Common myeloid progenitor, CD34-positive (primary cell): ENCODE measurements around the gene SPIN2A. TPM values are rescaled to one million over a fixed set of nuclear protein-coding genes. Genes with fewer than 3 reads are reported as not detected.
"Not testable (repeated sequence)": the region's sequence is repeated elsewhere in the genome, so short reads cannot be mapped to it uniquely, and the experiment has no call there.

Source experiments
- CTCF ChIA-PET: fragments of 350-600 bp; sonication (Branson Sonifier 250); formaldehyde crosslinking; loops from one replicate; lab custom pipeline; 2021; ENCODE audit warnings: antibody characterized with exemption; lab: Charles Lee
- POLR2A ChIA-PET: fragments of 350-600 bp; sonication (Branson Sonifier 250); formaldehyde crosslinking; loops from one replicate; lab custom pipeline; 2021; ENCODE audit warnings: antibody characterized with exemption; lab: Charles Lee
- DNase-seq, 3 donors: peaks; one replicate each; pipeline versions ENCODE4 v3.0.0 to v3.0.0-alpha.2; 2013
- H3K27ac ChIP-seq, 2 experiments: 1 replicate in 1 of 2; 2 replicates in 1 of 2; pipeline ENCODE4 v1.7.0; 2013; ENCODE audit warnings: inconsistent platforms in 2 of 2, low read length in 2 of 2, mild to moderate bottlenecking in 2 of 2, low read depth in 1 of 2, moderate library complexity in 1 of 2; ENCODE audit not compliant: severe bottlenecking in 2 of 2, insufficient read depth in 1 of 2, poor library complexity in 1 of 2
- H3K27me3 ChIP-seq, 5 experiments: replicated peaks in 2 of 5; 1 replicate in 3 of 5; 2 replicates in 2 of 5; pipeline versions ENCODE4 v1.6.1 to v1.7.0; 2013; ENCODE audit warnings: low read length in 4 of 5, mild to moderate bottlenecking in 2 of 5, moderate library complexity in 2 of 5, inconsistent platforms in 1 of 5; ENCODE audit not compliant: insufficient read depth in 5 of 5, control insufficient read depth in 4 of 5
- H3K36me3 ChIP-seq, 4 experiments: 1 replicate in 2 of 4; 2 replicates in 2 of 4; pipeline versions ENCODE4 v1.6.1 to v1.7.0; 2013; ENCODE audit warnings: low read length in 3 of 4, control low read depth in 1 of 4, mild to moderate bottlenecking in 1 of 4; ENCODE audit not compliant: control insufficient read depth in 4 of 4, insufficient read depth in 4 of 4
- H3K4me1 ChIP-seq, 4 experiments: 1 replicate in 3 of 4; 2 replicates in 1 of 4; pipeline versions ENCODE4 v1.6.1 to v1.7.1; 2013; ENCODE audit warnings: low read length in 3 of 4, mild to moderate bottlenecking in 3 of 4, control low read depth in 1 of 4, inconsistent platforms in 1 of 4, moderate library complexity in 1 of 4; ENCODE audit not compliant: control insufficient read depth in 4 of 4, insufficient read depth in 4 of 4; ENCODE audit errors: control extremely low read depth in 1 of 4
- H3K4me3 ChIP-seq, 7 experiments: 1 replicate in 4 of 7; 2 replicates in 3 of 7; pipeline versions ENCODE4 v1.5.1 to v1.7.0; 2013; ENCODE audit warnings: mild to moderate bottlenecking in 7 of 7, low read length in 6 of 7, moderate library complexity in 6 of 7, inconsistent platforms in 2 of 7, low read depth in 2 of 7, control low read depth in 1 of 7; ENCODE audit not compliant: insufficient read depth in 4 of 7, control insufficient read depth in 1 of 7; ENCODE audit errors: extremely low read depth in 1 of 7
- H3K9me3 ChIP-seq, 5 experiments: 1 replicate in 4 of 5; 2 replicates in 1 of 5; pipeline versions ENCODE4 v1.6.1 to v1.7.1; 2013; ENCODE audit warnings: low read length in 4 of 5, mild to moderate bottlenecking in 2 of 5, inconsistent platforms in 1 of 5, low read depth in 1 of 5, moderate library complexity in 1 of 5; ENCODE audit not compliant: control insufficient read depth in 4 of 5, insufficient read depth in 2 of 5; ENCODE audit errors: control extremely low read depth in 1 of 5
- WGBS: methylation state at CpG from one replicate; pipeline ENCODE4 v1.1.5; 2013; ENCODE audit not compliant: insufficient coverage; 5-methylcytosine and 5-hydroxymethylcytosine counted together
- polyA plus RNA-seq: library from polyadenylated mRNA; unstranded; fragments of 120-200 nt; gene quantifications from one replicate; pipeline ENCODE4 v1.2.1, GENCODE V29; 2013

Gene SPIN2A
- polyA plus RNA-seq = 0.73 TPM

GRCh38 chrX:57137073-57137472 is at the start of gene SPIN2A:
TSS of gene SPIN2A (minus strand) at chrX:57137397. CDS start at chrX:57136597, 800 bp downstream.
- CTCF ChIA-PET, H3K9me3 ChIP-seq, POLR2A ChIA-PET, H3K36me3 ChIP-seq, DNase-seq, H3K4me1 ChIP-seq, H3K27me3 ChIP-seq, H3K4me3 ChIP-seq, H3K27ac ChIP-seq: not testable (repeated sequence)
- 73% methylated on average over 22 of the region's 27 CpGs for WGBS

DNA sequence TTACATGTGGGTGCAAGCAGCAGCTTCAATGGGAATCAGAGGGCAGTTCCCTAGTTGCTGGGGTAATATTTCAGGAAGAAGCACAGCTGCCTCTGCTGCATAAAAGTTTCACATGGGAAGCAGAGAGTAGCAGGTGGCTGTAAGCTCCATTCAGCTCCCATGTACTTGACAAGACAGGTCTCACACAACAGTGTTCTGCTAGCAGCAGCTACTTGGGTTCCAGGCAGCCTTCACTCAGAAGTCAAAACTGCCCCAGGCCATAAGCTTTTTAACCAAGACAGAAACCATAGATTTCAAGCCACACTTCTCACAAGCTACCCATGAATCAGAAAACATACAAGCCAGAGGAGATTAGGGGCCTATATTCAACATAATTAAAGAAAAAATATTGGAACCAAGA is 41.4 kb upstream of the SPIN2A start:
- no peak for DNase-seq
- Histone ChIP-seq H3K4me1 (no peaks in the 10 kb centered on the region), H3K27ac (no peak overlapping the region), H3K9me3 (peaks cover 0 to 13% (median 6%) of the 10 kb centered on the region in 5 experiments), H3K4me3 (no peak overlapping the region), H3K27me3 (no peaks in the 10 kb centered on the region), H3K36me3 (peaks cover 0 to 2% (median 0%) of the 10 kb centered on the region in 4 experiments)
- POLR2A ChIA-PET = no interaction called here
- CTCF ChIA-PET = no interaction called here

GRCh38 chrX:57177070-57177469 is 39.9 kb upstream of the SPIN2A start:
- 44% methylated on average over 1 of the region's 1 CpG for WGBS
- ChIA-PET POLR2A (no interaction called here), CTCF (no interaction called here)
- H3K27me3 ChIP-seq = no peaks in the 10 kb centered on the region
- no peak for DNase-seq
- no peaks in the 10 kb centered on the region for H3K4me1 ChIP-seq
- no peak overlapping the region for H3K4me3 ChIP-seq
- H3K27ac ChIP-seq = no peak overlapping the region
- H3K9me3 ChIP-seq = peaks cover 0 to 20% (median 6%) of the 10 kb centered on the region in 5 experiments
- H3K36me3 ChIP-seq = peaks cover 0 to 5% (median 0%) of the 10 kb centered on the region in 4 experiments

GRCh38 chrX:57172544-57172943 is 35.3 kb upstream of the SPIN2A start:
- H3K36me3 ChIP-seq = peaks cover 0 to 3% (median 0%) of the 10 kb centered on the region in 4 experiments
- whole genome bisulfite sequencing = 71% methylated on average over 5 of the region's 6 CpGs
- no peak for DNase-seq
- no peaks in the 10 kb centered on the region for H3K4me1 ChIP-seq
- CTCF ChIA-PET = no interaction called here
- POLR2A ChIA-PET = no interaction called here
- H3K27me3 ChIP-seq = peaks cover 0 to 2% (median 0%) of the 10 kb centered on the region in 5 experiments
- peaks cover 0 to 10% (median 2%) of the 10 kb centered on the region in 5 experiments for H3K9me3 ChIP-seq
- no peak overlapping the region for H3K27ac ChIP-seq
- H3K4me3 ChIP-seq = no peak overlapping the region

DNA sequence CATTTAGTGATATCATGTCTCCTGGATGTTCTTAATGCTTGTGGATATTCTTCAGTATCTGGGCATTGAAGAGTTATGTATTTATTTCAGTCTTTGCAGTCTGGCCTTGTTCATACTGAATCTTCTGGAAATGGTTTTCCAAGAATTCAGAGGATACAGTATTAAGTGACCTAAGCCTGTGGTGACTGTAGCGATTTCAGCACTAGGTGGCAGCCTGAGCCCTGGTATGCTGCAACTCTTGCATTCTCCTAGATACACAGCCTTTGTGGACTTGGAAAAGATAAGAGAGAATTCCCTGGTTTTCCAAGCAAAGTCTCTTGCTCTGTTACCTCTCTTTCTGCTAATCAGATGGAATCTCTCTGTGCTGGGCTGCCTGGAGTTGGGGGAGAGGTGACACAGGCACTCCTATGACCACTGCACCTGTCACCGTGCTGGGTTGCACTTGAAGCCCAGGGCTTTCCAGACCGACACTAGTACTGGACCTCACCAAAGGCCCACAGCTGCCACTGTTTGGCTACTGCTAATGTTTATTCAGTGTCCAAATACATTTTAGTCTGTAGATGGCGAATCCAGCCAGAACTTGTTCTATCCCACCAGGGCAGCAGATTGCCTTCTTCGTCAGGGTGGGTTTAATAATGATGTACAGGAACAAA is 19.3 kb upstream of the SPIN2A start:
- Histone ChIP-seq H3K27me3 (no peaks in the 10 kb centered on the region), H3K27ac (no peak overlapping the region), H3K36me3 (no peaks in the 10 kb centered on the region), H3K9me3 (peaks cover 0 to 8% (median 4%) of the 10 kb centered on the region in 5 experiments), H3K4me1 (no peaks in the 10 kb centered on the region), H3K4me3 (no peak overlapping the region)
- DNase-seq = no peak
- ChIA-PET POLR2A (no interaction called here), CTCF (no interaction called here)
- WGBS = 75% methylated on average over 5 of the region's 5 CpGs

DNA sequence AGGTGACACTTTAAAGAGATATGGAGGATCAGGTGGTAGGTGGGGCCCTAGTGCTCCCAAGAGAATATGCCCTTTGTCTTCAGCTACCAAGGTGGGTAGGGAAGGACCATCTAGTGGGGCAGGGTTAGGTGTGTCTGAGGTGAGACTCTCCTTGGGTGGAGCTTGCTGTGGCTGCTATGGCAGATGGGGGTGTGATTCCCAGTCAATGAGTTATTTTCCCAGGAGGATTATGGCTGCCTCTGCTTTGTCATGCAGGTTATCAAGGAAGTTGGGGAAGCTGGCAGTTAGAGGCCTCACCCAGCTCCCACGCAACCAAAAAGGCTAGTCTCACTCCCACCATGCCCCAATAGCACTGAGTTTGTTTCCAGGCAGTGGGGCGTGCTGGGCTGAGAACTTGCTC is 18.0 kb upstream of the SPIN2A start:
- ChIA-PET POLR2A (no interaction called here), CTCF (no interaction called here)
- 91% methylated on average over 2 of the region's 2 CpGs for WGBS
- DNase-seq = no peak
- no peak overlapping the region for H3K27ac ChIP-seq
- no peaks in the 10 kb centered on the region for H3K36me3 ChIP-seq
- H3K4me3 ChIP-seq = no peak overlapping the region
- H3K27me3 ChIP-seq = no peaks in the 10 kb centered on the region
- H3K4me1 ChIP-seq = no peaks in the 10 kb centered on the region
- H3K9me3 ChIP-seq = peaks cover 0 to 10% (median 4%) of the 10 kb centered on the region in 5 experiments

DNA sequence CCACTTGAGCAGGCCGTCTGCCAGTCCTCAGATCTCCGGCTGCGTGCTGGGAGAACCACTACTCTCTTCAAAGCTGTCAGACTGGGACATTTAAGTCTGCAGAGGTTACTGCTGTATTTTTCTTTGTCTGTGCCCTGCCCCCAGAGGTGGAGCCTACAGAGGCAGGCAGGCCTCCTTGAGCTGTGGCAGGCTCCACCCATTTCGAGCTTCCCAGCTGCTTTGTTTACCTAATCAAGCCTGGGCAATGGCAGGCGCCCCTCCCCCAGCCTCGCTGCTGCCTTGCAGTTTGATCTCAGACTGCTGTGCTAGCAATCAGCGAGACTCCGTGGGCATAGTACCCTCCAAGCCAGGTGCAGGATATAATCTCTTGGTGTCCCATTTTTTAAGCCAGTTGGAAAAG is 15.0 kb upstream of the SPIN2A start:
- POLR2A ChIA-PET, DNase-seq, H3K4me1 ChIP-seq, H3K36me3 ChIP-seq, H3K27ac ChIP-seq, H3K9me3 ChIP-seq, H3K27me3 ChIP-seq, CTCF ChIA-PET, H3K4me3 ChIP-seq: not testable (repeated sequence)
- WGBS = 80% methylated on average over 1 of the region's 8 CpGs
